ENCODE results near the gene C19orf85. TPM values are rescaled to one million over a fixed set of nuclear protein-coding genes. Genes with fewer than 3 reads are reported as not detected.
"Not testable (repeated sequence)": the region's sequence is repeated elsewhere in the genome, so short reads cannot be mapped to it uniquely, and the experiment has no call there.

Gene C19orf85
- total RNA-seq, 1 donor: not detected

DNA sequence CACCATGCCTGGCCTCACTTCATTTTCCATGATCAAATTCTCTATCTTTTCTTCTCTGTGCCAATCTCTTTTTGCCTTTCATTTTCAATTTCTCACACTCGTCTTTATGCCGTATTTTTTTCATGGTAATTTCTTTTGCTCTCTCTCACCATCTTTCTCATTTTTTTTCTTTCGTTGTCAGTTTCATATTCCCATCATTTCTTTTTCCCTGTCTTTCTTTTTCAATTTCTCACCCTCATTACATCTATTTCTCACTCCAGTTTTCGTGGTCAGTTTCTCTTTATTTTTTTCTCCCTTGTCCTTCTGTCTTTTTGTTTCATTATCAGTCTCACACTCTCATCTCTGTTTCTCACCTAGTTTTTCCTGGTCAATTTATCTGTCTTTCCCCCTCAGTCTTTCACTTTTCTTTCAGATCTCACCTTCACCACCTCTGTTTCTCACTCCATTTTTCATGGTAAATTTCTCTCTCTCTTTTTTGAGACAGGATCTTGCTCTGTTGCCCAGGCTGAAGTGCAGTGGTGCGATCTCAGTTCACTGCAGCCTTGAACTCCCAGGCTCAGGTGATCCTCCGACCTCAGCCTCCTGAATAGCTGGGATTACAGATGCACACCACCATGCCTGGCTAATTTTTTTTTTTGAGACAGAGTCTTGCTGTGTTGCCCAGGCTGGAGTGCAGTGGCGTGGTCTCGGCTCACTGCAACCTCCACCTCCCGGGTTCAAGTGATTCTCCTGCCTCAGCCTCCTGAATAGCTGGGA is 37.8 kb upstream of the C19orf85 start:
- DNase-seq (ENCODE audit: low read depth): no peak
- no peak overlapping the region for H3K4me3 ChIP-seq (ENCODE audit: low read depth, low read length)
- TF ChIP-seq, protein P1, sequence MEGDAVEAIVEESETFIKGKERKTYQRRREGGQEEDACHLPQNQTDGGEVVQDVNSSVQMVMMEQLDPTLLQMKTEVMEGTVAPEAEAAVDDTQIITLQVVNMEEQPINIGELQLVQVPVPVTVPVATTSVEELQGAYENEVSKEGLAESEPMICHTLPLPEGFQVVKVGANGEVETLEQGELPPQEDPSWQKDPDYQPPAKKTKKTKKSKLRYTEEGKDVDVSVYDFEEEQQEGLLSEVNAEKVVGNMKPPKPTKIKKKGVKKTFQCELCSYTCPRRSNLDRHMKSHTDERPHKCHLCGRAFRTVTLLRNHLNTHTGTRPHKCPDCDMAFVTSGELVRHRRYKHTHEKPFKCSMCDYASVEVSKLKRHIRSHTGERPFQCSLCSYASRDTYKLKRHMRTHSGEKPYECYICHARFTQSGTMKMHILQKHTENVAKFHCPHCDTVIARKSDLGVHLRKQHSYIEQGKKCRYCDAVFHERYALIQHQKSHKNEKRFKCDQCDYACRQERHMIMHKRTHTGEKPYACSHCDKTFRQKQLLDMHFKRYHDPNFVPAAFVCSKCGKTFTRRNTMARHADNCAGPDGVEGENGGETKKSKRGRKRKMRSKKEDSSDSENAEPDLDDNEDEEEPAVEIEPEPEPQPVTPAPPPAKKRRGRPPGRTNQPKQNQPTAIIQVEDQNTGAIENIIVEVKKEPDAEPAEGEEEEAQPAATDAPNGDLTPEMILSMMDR (IDR thresholded peaks at IDR 0.05; ENCODE audit: insufficient read depth, low read depth, low read length): no peak

DNA sequence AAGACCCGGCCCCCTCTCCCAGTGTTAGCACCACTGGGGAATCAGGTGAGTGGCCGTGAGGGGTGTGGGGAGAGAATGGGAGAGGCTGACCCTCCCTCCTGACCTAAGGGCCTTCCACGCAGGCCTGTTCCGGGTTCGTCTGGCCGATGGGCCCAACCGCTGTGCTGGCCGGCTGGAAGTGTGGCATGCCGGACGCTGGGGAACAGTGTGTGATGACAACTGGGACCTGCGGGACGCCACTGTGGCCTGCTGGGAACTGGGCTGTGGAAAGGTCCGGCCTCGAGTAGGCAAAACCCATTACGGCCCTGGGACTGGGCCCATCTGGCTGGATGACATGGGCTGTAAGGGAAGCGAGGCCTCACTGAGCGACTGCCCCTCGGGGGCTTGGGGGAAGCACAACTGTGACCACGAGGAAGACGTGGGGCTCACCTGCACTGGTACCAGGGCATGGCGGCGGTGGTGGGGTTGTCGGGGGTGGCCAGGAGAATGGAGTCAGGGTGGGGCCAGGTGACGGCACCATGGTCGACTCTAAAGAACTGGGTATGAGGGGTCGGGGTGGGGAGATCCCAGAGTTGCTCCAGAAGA is 35.9 kb upstream of the C19orf85 start:
- no peak overlapping the region for H3K4me3 ChIP-seq (ENCODE audit: low read depth, low read length)
- TF ChIP-seq, protein P1 (IDR thresholded peaks at IDR 0.05; ENCODE audit: insufficient read depth, low read depth, low read length): no peak
- DNase-seq (ENCODE audit: low read depth): no peak

DNA sequence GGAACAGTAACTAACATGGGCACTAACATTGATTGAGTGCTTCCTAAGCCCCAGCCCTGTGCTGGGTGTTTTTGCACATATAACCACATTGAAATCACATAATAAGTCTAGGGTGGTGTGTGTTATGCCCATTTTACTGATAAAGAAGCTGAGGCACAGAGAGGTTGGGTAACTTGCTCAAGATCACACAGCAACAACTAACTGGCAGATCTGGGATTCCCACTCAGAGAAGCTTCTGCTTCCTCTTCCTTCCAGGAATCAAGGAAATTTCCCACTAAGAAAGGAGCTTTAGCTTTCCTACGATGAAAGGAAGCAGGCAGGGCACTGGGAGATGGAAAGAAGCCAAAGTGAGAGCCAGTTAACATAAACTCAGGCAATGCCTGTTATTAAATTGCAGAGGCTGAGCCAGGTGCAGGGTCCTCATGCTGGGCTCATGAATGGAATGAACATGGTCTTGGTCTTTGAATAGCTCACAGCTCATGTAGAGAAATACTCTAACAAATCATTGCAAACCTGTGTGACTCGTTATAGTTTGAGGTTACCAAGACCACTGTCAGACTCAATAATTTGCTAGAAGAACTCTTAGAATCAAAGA is 33.8 kb upstream of the C19orf85 start:
- TF ChIP-seq, protein P1 (IDR thresholded peaks at IDR 0.05; ENCODE audit: insufficient read depth, low read depth, low read length): no peak
- H3K4me3 ChIP-seq (ENCODE audit: low read depth, low read length): no peak overlapping the region
- no peak for DNase-seq (ENCODE audit: low read depth)

DNA sequence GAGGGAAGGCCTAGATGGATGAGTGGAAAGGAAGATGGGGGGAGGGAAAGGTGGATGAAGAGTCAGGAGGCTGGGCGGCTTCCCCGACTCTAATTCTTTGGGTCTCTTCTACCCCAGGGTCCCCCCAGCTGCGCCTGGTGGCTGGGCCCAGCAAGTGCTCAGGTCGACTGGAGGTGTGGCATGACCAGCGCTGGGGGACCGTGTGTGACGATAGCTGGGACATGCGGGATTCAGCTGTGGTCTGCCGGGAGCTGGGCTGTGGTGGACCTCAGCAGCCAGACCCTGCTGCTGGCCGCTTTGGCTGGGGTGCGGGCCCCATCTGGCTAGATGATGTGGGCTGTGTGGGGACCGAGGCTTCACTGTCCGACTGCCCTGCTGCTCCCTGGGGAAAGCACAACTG is 33.2 kb upstream of the C19orf85 start:
- TF ChIP-seq, protein P1 (IDR thresholded peaks at IDR 0.05; ENCODE audit: insufficient read depth, low read depth, low read length): no peak
- H3K4me3 ChIP-seq (ENCODE audit: low read depth, low read length): no peak overlapping the region
- DNase-seq (ENCODE audit: low read depth): no peak

DNA sequence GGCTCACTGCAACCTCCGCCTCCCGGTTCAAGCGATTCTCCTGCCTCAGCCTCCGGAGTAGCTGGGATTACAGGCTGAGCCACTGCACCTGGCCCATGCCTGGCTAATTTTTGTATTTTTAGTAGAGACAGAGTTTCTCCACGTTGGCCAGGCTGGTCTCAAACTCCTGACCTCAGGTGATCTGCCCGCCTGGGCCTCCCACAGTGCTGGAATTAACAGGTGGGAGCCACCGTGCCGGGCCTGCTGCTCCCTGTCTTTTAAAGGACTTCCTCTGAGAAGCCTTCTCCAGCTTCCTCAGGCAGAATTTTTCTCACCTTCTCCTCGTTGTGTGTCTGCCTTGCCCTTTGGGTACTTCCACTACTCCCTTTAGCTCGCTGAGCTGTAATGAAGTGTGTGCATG is 32.3 kb upstream of the C19orf85 start:
- H3K4me3 ChIP-seq (ENCODE audit: low read depth, low read length); DNase-seq (ENCODE audit: low read depth): not testable (repeated sequence)

DNA sequence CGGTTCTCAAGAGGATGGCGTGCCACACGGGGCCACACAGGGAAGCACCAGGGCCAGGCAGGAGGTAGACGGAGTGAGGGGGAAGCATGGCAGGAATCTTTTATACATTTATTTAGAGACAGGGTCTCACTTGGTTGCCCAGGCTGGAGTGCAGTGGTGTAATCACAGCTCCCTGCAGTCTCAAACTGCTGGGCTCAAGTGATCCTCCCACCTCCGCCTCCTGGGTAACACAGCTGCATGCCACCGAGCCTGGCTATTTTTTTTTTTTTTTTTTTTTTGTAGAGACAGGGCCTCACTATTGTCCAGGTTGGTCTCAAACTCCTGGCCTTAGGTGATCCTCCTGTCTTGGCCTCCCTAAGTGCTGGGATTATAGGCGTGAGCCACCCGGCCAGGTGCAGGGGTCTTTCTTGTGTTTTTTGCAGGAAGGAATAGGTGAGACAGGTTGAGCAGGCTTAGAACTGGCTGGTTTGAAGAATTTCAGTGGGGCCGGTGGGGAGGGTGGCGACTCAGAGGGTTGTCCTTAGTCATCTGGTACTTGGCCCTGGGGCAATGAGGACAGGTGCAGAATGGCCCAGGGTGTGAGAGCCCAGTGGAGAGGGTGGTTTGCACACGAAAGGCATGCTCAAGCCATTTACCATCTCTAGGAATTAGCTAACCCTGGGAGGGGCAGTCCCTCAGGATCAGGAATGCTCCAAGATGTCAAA is 31.2 kb upstream of the C19orf85 start:
- TF ChIP-seq, protein P1 (IDR thresholded peaks at IDR 0.05; ENCODE audit: insufficient read depth, low read depth, low read length): no peak
- H3K4me3 ChIP-seq (ENCODE audit: low read depth, low read length): no peak overlapping the region
- DNase-seq (ENCODE audit: low read depth): no peak
